ENCODE measurements around the gene KMT5C.

The KMT5C gene

GRCh38 chr19:55390461-55390880 lies 50.8 kb downstream of the KMT5C start (continued):
- TF ChIP-seq ZNF423 (tag by site-specific recombination; IDR thresholded peaks at IDR 0.05) (peak; percentile 69), ZNF548 (tag by site-specific recombination; IDR thresholded peaks at IDR 0.05) (no peak), ZNF449 (tag by site-specific recombination; IDR thresholded peaks at IDR 0.05) (peak; percentile 97)

GRCh38 chr19:55391191-55391670 lies 51.6 kb downstream of the KMT5C start:
- peaks cover 25% of the 10 kb centered on the region for H3K4me1 ChIP-seq (ENCODE audit: control insufficient read depth, insufficient read depth, low read length)
- no peak overlapping the region for H3K4me3 ChIP-seq (ENCODE audit: low read depth, low read length)
- H3K27ac ChIP-seq (ENCODE audit: extremely low read depth, low read depth, low read length): no peak overlapping the region
- no peaks in the 10 kb centered on the region for H3K9me3 ChIP-seq (ENCODE audit: control insufficient read depth, insufficient read depth, low read depth, low read length)
- CTCF ChIA-PET: interaction anchor here (4.4 kb wide), 1 partner anchor 89 kb away, joined by 20 read pairs; no protein-coding TSS in a partner anchor
- peaks cover 8 to 59% of the 10 kb centered on the region in 2 experiments for H3K36me3 ChIP-seq (ENCODE audit: control insufficient read depth in 2 of 2, insufficient read depth in 1 of 2, low read length in 2 of 2)
- peak; percentile 43; the same call in 1 of the 2 replicates for TF ChIP-seq ZNF140 (tag by site-specific recombination; IDR thresholded peaks at IDR 0.05)
- 0 out of 2 replicates have a peak, but pooled peaks have one; percentile 34 for TF ChIP-seq HOXD13 (CRISPR knock-in tag; IDR thresholded peaks at IDR 0.05; ENCODE audit: borderline replicate concordance)
- TF ChIP-seq ZNF768 (tag by site-specific recombination; IDR thresholded peaks at IDR 0.05): peak; percentile 97
- TF ChIP-seq, protein P1, sequence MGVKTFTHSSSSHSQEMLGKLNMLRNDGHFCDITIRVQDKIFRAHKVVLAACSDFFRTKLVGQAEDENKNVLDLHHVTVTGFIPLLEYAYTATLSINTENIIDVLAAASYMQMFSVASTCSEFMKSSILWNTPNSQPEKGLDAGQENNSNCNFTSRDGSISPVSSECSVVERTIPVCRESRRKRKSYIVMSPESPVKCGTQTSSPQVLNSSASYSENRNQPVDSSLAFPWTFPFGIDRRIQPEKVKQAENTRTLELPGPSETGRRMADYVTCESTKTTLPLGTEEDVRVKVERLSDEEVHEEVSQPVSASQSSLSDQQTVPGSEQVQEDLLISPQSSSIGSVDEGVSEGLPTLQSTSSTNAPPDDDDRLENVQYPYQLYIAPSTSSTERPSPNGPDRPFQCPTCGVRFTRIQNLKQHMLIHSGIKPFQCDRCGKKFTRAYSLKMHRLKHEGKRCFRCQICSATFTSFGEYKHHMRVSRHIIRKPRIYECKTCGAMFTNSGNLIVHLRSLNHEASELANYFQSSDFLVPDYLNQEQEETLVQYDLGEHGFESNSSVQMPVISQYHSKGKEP (tag by site-specific recombination; IDR thresholded peaks at IDR 0.05): no peak
- 0 out of 2 replicates have a peak, but pooled peaks have one; percentile 8 for TF ChIP-seq KLF8 (tag by site-specific recombination; IDR thresholded peaks at IDR 0.05)
- POLR2A ChIA-PET: interaction anchor here (0.9 to 7.3 kb wide), 7 partner anchors 9 to 132 kb away, joined by 3 to 78 read pairs (median 15); partner anchors contain the start of genes KMT5C and UBE2S

GRCh38 chr19:55391702-55392615 lies 52.3 kb downstream of the KMT5C start:
- Histone ChIP-seq H3K27ac (ENCODE audit: extremely low read depth, low read depth, low read length) (no peak overlapping the region), H3K4me3 (ENCODE audit: low read depth, low read length) (no peak overlapping the region), H3K4me1 (ENCODE audit: control insufficient read depth, insufficient read depth, low read length) (peaks cover 24% of the 10 kb centered on the region), H3K36me3 (ENCODE audit: control insufficient read depth in 2 of 2, insufficient read depth in 1 of 2, low read length in 2 of 2) (peaks cover 8 to 52% of the 10 kb centered on the region in 2 experiments), H3K9me3 (ENCODE audit: control insufficient read depth, insufficient read depth, low read depth, low read length) (no peaks in the 10 kb centered on the region)
- POLR2A ChIA-PET: interaction anchor here (0.9 to 7.3 kb wide), 9 partner anchors 8 to 112 kb away, joined by 3 to 78 read pairs (median 15); partner anchors contain the start of genes KMT5C and UBE2S
- CTCF ChIA-PET: interaction anchor here (0.5 to 3.9 kb wide), 3 partner anchors 63 to 140 kb away, joined by 3 to 14 read pairs (median 4); no protein-coding TSS in a partner anchor
- TF ChIP-seq ZNF121 (tag by site-specific recombination; IDR thresholded peaks at IDR 0.05): peak; percentile 72
- TF ChIP-seq, protein P2, sequence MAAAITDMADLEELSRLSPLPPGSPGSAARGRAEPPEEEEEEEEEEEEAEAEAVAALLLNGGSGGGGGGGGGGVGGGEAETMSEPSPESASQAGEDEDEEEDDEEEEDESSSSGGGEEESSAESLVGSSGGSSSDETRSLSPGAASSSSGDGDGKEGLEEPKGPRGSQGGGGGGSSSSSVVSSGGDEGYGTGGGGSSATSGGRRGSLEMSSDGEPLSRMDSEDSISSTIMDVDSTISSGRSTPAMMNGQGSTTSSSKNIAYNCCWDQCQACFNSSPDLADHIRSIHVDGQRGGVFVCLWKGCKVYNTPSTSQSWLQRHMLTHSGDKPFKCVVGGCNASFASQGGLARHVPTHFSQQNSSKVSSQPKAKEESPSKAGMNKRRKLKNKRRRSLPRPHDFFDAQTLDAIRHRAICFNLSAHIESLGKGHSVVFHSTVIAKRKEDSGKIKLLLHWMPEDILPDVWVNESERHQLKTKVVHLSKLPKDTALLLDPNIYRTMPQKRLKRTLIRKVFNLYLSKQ (tag by site-specific recombination; IDR thresholded peaks at IDR 0.05; ENCODE audit: borderline replicate concordance): no peak
